H1 (cell line): ENCODE measurements around the gene YWHAQ.

Experiments used
- CBX5 ChIP-seq: fragments of 300-800, 300-1000 bp; sonication (generic); IDR thresholded peaks from 2 replicates; pipeline ENCODE4 v1.7.1; 2016; ENCODE audit warnings: antibody characterized with exemption, low read length, low read depth
- CREB1 ChIP-seq: IDR thresholded peaks from 2 replicates; pipeline ENCODE4 v1.6.1; 2012; ENCODE audit warnings: inconsistent platforms
- EP300 ChIP-seq, 2 experiments: IDR thresholded peaks; 1 replicate in 1 of 2; 2 replicates in 1 of 2; pipeline ENCODE4 v1.6.1; 2011 to 2012; ENCODE audit warnings: low read depth in 2 of 2, low read length in 2 of 2, mild to moderate bottlenecking in 2 of 2, borderline replicate concordance in 1 of 2, inconsistent platforms in 1 of 2, moderate library complexity in 1 of 2
- EZH2 ChIP-seq: fragments of 200-600 bp; sonication (generic); IDR thresholded peaks from 2 replicates; pipeline ENCODE4 v1.7.1; 2012; ENCODE audit warnings: low read depth, mild to moderate bottlenecking, moderate library complexity, low read length, inconsistent platforms; ENCODE audit not compliant: severe bottlenecking
- POLR2A ChIP-seq, 2 experiments: IDR thresholded peaks; 1 replicate in 1 of 2; 2 replicates in 1 of 2; pipeline ENCODE4 v1.6.1; 2011; ENCODE audit warnings: low read depth in 2 of 2, low read length in 2 of 2, mild to moderate bottlenecking in 2 of 2; ENCODE audit errors: control extremely low read depth in 1 of 2
- POLR2AphosphoS5 ChIP-seq: IDR thresholded peaks from 2 replicates; pipeline ENCODE4 v1.6.1; 2011; ENCODE audit warnings: low read depth, low read length
- RFX5 ChIP-seq: IDR thresholded peaks from 2 replicates; pipeline ENCODE4 v1.6.1; 2011; ENCODE audit warnings: low read depth, low read length, improper control_type of control experiment, borderline replicate concordance
- SIN3A ChIP-seq, 2 experiments: IDR thresholded peaks in 1 of 2; conservative IDR thresholded peaks in 1 of 2; 2 replicates each; pipeline ENCODE4 v1.6.1; 2011 to 2012; ENCODE audit warnings: low read length in 2 of 2, improper control_type of control experiment in 1 of 2, low read depth in 1 of 2, mild to moderate bottlenecking in 1 of 2
- TEAD4 ChIP-seq: IDR thresholded peaks from 2 replicates; pipeline ENCODE4 v1.6.1; 2012; ENCODE audit warnings: low read depth, low read length, inconsistent platforms, mixed read lengths
- TF ChIP-seq, protein P1 (sequence below): IDR thresholded peaks from 2 replicates; pipeline ENCODE4 v1.6.1; 2012; ENCODE audit warnings: inconsistent platforms
- TF ChIP-seq, protein P2 (sequence below), 3 experiments: IDR thresholded peaks; 1 replicate in 2 of 3; 2 replicates in 1 of 3; pipeline versions ENCODE4 v1.5.1 to v1.6.1; 2011; ENCODE audit warnings: low read length in 3 of 3, mild to moderate bottlenecking in 3 of 3, inconsistent platforms in 2 of 3, low read depth in 1 of 3, moderate library complexity in 1 of 3; ENCODE audit not compliant: insufficient read depth in 1 of 3; ENCODE audit errors: control extremely low read depth in 1 of 3

DNA sequence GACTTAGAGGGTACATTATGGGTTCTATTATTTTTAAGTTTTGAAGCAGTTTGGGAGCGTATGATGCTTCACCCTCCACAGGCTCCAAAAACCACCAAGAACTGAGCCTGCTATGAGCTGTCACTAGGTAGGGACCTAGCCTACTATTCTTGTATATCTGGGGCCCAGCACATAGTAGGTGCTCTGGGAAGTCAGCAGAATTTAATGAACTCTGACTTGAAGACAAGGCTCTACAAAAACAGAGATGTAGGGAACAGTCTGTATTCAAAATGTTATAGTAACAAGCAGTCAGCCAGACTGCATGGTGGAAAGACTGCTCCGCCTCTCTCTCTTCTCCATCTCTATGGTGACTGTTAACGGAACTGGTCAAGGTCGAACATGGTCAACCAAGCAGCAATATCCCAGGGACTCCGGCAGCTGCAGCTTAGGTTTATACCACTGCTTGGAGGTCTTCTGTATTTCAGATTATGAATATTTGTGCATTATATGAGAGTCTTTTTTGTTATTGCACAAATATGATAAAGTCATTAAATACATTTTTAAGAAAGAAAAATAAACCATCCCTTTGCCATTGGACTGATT, 22.2 kb upstream of the YWHAQ start:
- no peak for TF ChIP-seq POLR2A (IDR thresholded peaks at IDR 0.05; ENCODE audit: control extremely low read depth in 1 of 2, low read depth in 2 of 2, low read length in 2 of 2)
- TF ChIP-seq, protein P1, sequence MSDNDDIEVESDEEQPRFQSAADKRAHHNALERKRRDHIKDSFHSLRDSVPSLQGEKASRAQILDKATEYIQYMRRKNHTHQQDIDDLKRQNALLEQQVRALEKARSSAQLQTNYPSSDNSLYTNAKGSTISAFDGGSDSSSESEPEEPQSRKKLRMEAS: no peak
- TF ChIP-seq, protein P2, sequence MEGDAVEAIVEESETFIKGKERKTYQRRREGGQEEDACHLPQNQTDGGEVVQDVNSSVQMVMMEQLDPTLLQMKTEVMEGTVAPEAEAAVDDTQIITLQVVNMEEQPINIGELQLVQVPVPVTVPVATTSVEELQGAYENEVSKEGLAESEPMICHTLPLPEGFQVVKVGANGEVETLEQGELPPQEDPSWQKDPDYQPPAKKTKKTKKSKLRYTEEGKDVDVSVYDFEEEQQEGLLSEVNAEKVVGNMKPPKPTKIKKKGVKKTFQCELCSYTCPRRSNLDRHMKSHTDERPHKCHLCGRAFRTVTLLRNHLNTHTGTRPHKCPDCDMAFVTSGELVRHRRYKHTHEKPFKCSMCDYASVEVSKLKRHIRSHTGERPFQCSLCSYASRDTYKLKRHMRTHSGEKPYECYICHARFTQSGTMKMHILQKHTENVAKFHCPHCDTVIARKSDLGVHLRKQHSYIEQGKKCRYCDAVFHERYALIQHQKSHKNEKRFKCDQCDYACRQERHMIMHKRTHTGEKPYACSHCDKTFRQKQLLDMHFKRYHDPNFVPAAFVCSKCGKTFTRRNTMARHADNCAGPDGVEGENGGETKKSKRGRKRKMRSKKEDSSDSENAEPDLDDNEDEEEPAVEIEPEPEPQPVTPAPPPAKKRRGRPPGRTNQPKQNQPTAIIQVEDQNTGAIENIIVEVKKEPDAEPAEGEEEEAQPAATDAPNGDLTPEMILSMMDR (IDR thresholded peaks at IDR 0.05; ENCODE audit: control extremely low read depth in 1 of 3, insufficient read depth in 1 of 3, low read depth in 1 of 3, low read length in 3 of 3): no peak
- TF ChIP-seq CBX5: no peak
- no peak for TF ChIP-seq EZH2
- TF ChIP-seq RFX5: no peak
- no peak for TF ChIP-seq TEAD4
- no peak for TF ChIP-seq SIN3A (conservative IDR thresholded peaks at IDR 0.05 in 1 of 2, IDR thresholded peaks at IDR 0.05 in 1 of 2; ENCODE audit: low read depth in 1 of 2, low read length in 2 of 2)
- TF ChIP-seq POLR2AphosphoS5: no peak
- TF ChIP-seq EP300 (IDR thresholded peaks at IDR 0.05; ENCODE audit: borderline replicate concordance in 1 of 2, low read depth in 2 of 2, low read length in 2 of 2): no peak
- TF ChIP-seq CREB1: no peak
